ENCODE data around the gene GCFC2.

The GCFC2 gene

GRCh38 chr2:75646090-75646582 is 64.6 kb downstream of the GCFC2 start:
- H3K4me3 ChIP-seq (ENCODE audit: low read depth, low read length): peak overlapping the region; percentile 85
- TF ChIP-seq CTCF (IDR thresholded peaks at IDR 0.05; ENCODE audit: control insufficient read depth, extremely low read depth, insufficient read depth): no peak
- DNase-seq (ENCODE audit: low read depth): no peak

- no peak for DNase-seq (ENCODE audit: low read depth)
- TF ChIP-seq CTCF (IDR thresholded peaks at IDR 0.05; ENCODE audit: control insufficient read depth, extremely low read depth, insufficient read depth): no peak
- no peak overlapping the region for H3K4me3 ChIP-seq (ENCODE audit: low read depth, low read length)
Measured at GRCh38 chr2:75645643-75646042, 65.1 kb downstream of the GCFC2 start.

GRCh38 chr2:75643980-75644379 is 66.7 kb downstream of the GCFC2 start:
- TF ChIP-seq CTCF (IDR thresholded peaks at IDR 0.05; ENCODE audit: control insufficient read depth, extremely low read depth, insufficient read depth): no peak
- H3K4me3 ChIP-seq (ENCODE audit: low read depth, low read length): no peak overlapping the region
- no peak for DNase-seq (ENCODE audit: low read depth)

- no peak for TF ChIP-seq CTCF (IDR thresholded peaks at IDR 0.05; ENCODE audit: control insufficient read depth, extremely low read depth, insufficient read depth)
- H3K4me3 ChIP-seq (ENCODE audit: low read depth, low read length): no peak overlapping the region
- DNase-seq (ENCODE audit: low read depth): no peak
Measured at GRCh38 chr2:75641587-75641986, 69.1 kb downstream of the GCFC2 start.

- H3K4me3 ChIP-seq (ENCODE audit: low read depth, low read length): no peak overlapping the region
- DNase-seq (ENCODE audit: low read depth): no peak
- peak; percentile 97 for TF ChIP-seq CTCF (IDR thresholded peaks at IDR 0.05; ENCODE audit: control insufficient read depth, extremely low read depth, insufficient read depth)
Measured at GRCh38 chr2:75640621-75641121, 70.0 kb downstream of the GCFC2 start.

GRCh38 chr2:75637568-75637967 is 73.1 kb downstream of the GCFC2 start:
- no peak overlapping the region for H3K4me3 ChIP-seq (ENCODE audit: low read depth, low read length)
- TF ChIP-seq CTCF (IDR thresholded peaks at IDR 0.05; ENCODE audit: control insufficient read depth, extremely low read depth, insufficient read depth): no peak
- no peak for DNase-seq (ENCODE audit: low read depth)

GRCh38 chr2:75634945-75635344 is 75.8 kb downstream of the GCFC2 start:
- no peak overlapping the region for H3K4me3 ChIP-seq (ENCODE audit: low read depth, low read length)
- DNase-seq (ENCODE audit: low read depth): no peak
- TF ChIP-seq CTCF (IDR thresholded peaks at IDR 0.05; ENCODE audit: control insufficient read depth, extremely low read depth, insufficient read depth): no peak
